Measurements from ENCODE around the gene GPR179. TPM values are rescaled to one million over a fixed set of nuclear protein-coding genes. Genes with fewer than 3 reads are reported as not detected.

The GPR179 gene
- total RNA-seq, 4 donors from 2014 or later = 0.25 TPM; not detected in 3

GRCh38 chr17:38349097-38349730 lies 5.5 kb upstream of the GPR179 start:
- WGBS, 2 donors = 13 to 14% methylated on average over 8 of the region's 8 CpGs
- intact Hi-C loops (cut with DNase I; ENCODE audit: low total_unique reads) = no loop called here
- H3K4me3 ChIP-seq (ENCODE audit: low read depth, poor library complexity, severe bottlenecking) = no peak overlapping the region
- DNase-seq (ENCODE audit: low spot score in 2 of 2) = peak; percentile 85 to 97
- TF ChIP-seq POLR2A (IDR thresholded peaks at IDR 0.05) = no peak
- peak in 1 of 3 donors; percentile 73 for TF ChIP-seq CTCF (IDR thresholded peaks at IDR 0.05)

- H3K4me3 ChIP-seq (ENCODE audit: low read depth, poor library complexity, severe bottlenecking) = no peak overlapping the region
- intact Hi-C loops (cut with DNase I; ENCODE audit: low total_unique reads) = no loop called here
- no peak for DNase-seq (ENCODE audit: low spot score in 2 of 2)
- WGBS, 2 donors = 91 to 95% methylated on average over 7 of the region's 7 CpGs
- TF ChIP-seq CTCF (IDR thresholded peaks at IDR 0.05) (no peak), POLR2A (IDR thresholded peaks at IDR 0.05) (no peak)
Measured at GRCh38 chr17:38345743-38346142, 2.0 kb upstream of the GPR179 start.

- TF ChIP-seq POLR2A (IDR thresholded peaks at IDR 0.05) (no peak), CTCF (IDR thresholded peaks at IDR 0.05) (no peak)
- WGBS, 2 donors = 85 to 86% methylated on average over 3 of the region's 3 CpGs
- intact Hi-C loops (cut with DNase I; ENCODE audit: low total_unique reads) = no loop called here
- no peak for DNase-seq (ENCODE audit: low spot score in 2 of 2)
- H3K4me3 ChIP-seq (ENCODE audit: low read depth, poor library complexity, severe bottlenecking) = no peak overlapping the region
Measured at GRCh38 chr17:38344420-38344745, 627 bp upstream of the GPR179 start.

GRCh38 chr17:38342886-38343607 lies 709 bp downstream of the GPR179 start:
- intact Hi-C loops (cut with DNase I; ENCODE audit: low total_unique reads) = no loop called here
- no peak for TF ChIP-seq CTCF (IDR thresholded peaks at IDR 0.05)
- no peak for TF ChIP-seq POLR2A (IDR thresholded peaks at IDR 0.05)
- WGBS, 2 donors = 80 to 84% methylated on average over 14 to 18 of the region's 18 CpGs
- DNase-seq (ENCODE audit: low spot score in 2 of 2) = no peak
- H3K4me3 ChIP-seq (ENCODE audit: low read depth, poor library complexity, severe bottlenecking) = no peak overlapping the region

- TF ChIP-seq CTCF (IDR thresholded peaks at IDR 0.05) (no peak), POLR2A (IDR thresholded peaks at IDR 0.05) (no peak)
- intact Hi-C loops (cut with DNase I; ENCODE audit: low total_unique reads) = no loop called here
- no peak overlapping the region for H3K4me3 ChIP-seq (ENCODE audit: low read depth, poor library complexity, severe bottlenecking)
- no peak for DNase-seq (ENCODE audit: low spot score in 2 of 2)
- WGBS, 2 donors = 51 to 58% methylated on average over 5 of the region's 5 CpGs
Measured at GRCh38 chr17:38341035-38341721, 2.6 kb downstream of the GPR179 start.
